GM19328 (cell line): ENCODE data around the gene ZNF827.

Source experiments
- ATAC-seq: cut with Tn5 transposase; IDR thresholded peaks from one replicate; pipeline ENCODE4 v1.9.1; 2021; ENCODE audit warnings: mild to moderate bottlenecking, moderate library complexity; ENCODE audit not compliant: unreplicated experiment

Gene ZNF827

GRCh38 chr4:145808021-145808650, 130.5 kb downstream of the ZNF827 start:
- ATAC-seq: peak; percentile 56

GRCh38 chr4:145805490-145805889, 133.1 kb downstream of the ZNF827 start:
- no peak for ATAC-seq

GRCh38 chr4:145804116-145804515, 134.5 kb downstream of the ZNF827 start:
- ATAC-seq: no peak

- no peak for ATAC-seq
These were observed 139.4 kb downstream of the ZNF827 start for GRCh38 chr4:145799223-145799622.

- no peak for ATAC-seq
These were observed 141.3 kb downstream of the ZNF827 start for GRCh38 chr4:145797278-145797677.

- ATAC-seq: no peak
These were observed 142.3 kb downstream of the ZNF827 start for GRCh38 chr4:145796346-145796745.

DNA sequence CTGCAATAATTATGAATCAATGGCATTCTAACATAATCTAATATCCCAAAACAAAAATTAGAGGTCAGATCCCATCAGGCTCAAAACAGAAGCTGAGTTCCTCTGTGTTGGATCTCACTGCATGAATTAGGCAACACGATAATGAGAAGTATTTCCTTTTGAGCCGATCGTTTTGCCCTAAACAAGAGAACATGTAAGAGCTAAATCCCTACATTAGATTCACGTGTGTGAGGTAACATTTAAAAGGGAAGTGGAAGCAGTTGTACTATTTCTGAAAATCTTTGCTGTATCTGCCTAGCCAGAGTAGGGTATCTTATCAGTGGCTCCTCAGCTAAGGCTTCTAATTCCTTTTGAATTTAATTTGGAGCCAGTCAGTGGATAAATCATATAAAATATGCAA, 143.1 kb downstream of the ZNF827 start:
- ATAC-seq: no peak

DNA sequence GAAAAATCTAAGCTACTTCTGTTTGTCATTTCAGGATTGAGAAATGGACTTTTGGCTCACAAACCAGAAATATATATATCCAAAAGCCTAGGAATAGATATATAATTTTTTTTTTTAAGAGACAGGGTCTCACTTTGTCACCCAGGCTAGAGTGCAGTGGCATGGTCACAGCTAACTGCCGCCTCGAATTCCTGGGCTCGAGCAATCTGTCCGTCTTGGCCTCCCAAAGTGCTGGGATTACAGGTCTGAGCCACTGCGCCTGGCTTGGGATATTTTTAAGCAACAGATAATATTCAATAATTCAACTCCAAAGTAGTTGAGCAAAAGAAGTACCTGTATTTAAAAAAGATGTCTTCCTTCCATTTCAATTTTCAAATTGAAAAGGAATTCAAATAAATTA, 146.2 kb downstream of the ZNF827 start:
- ATAC-seq: no peak

- ATAC-seq: no peak
These were observed 146.6 kb downstream of the ZNF827 start for GRCh38 chr4:145791988-145792387.

DNA sequence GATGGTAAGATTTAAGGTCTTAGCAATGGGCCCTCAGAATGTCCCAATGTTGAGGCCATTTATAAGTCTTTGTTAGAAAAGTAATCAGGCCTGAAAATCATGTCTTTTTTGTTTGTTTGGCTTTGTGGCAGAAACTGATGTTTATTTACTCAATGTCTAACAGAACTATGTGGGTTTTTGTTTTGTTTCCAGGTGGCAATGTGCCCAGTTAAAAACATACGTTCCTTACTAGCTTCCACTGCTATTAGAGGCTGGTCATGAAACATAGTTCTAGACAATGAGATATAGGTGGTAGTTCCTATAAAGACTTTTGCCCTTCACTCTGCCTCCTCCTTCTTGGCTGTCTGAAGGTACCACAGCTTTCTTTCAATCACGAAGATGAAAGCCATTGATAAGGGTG, 149.9 kb downstream of the ZNF827 start:
- no peak for ATAC-seq

DNA sequence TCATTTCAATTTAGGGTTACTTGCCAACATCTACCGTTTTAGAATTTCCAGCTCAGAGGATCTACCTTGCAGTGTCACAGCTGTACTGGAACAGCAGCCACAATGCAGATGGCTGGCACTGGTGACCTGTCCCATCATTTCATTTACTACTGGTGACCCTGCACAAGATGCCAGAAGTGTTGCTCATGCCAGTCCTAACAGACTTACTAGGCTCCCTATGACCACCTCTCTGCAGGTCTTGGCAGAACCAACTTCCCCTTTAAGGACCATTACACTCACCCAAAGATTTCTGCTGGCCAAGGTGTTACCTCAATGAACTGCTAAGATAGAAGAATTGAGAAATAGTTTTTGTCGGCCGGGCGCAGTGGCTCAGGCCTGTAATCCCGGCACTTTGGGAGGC, 151.8 kb downstream of the ZNF827 start:
- no peak for ATAC-seq

- no peak for ATAC-seq
These were observed 152.4 kb downstream of the ZNF827 start for GRCh38 chr4:145786261-145786660.

DNA sequence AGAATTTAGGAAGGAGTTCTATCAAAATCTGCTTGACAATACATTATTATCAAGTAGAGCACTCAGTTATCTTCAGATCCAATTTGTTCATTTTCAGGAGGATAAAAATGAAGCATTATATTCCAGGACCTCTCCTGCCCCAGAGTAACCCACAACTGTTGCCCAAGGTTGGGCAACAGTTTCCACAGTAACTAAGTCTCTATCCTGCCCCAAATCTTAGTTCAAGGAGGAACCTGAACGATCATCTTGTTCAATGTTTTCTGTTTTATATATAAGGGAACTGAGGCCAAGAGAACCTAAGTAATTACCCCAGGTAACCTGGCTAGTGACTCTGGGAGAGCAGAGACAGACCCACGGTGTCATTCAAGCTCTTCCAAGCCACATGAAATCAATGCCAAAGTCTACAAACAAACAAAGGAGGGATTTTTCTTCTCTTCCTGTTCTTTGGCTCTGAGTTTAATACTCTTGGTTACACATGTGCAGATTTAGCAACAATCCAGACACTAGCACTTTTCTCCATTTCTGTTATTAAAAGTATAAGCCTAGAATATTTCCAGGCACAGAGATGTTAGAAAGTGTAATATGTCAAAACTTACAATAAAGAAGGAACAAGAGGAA, 153.1 kb downstream of the ZNF827 start:
- ATAC-seq: no peak

DNA sequence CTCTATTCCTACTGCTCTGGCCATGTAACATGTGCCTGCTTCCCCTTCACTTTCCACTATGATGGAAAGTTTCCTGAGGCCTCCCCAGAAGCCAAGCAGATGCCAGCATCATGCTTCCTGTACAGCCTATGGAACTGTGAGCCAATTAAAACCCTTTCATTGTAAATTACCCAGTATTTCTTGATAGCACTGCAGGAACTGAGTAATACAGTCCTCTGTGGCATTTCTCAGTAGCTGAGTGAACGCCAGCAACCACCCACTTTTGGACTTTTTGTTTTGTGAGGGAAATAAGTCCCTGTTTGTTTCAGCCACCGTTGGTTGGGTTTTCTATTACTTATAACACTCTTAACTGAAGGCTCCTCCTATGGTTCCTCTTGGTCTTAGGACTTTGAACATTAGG, 154.6 kb downstream of the ZNF827 start:
- no peak for ATAC-seq

DNA sequence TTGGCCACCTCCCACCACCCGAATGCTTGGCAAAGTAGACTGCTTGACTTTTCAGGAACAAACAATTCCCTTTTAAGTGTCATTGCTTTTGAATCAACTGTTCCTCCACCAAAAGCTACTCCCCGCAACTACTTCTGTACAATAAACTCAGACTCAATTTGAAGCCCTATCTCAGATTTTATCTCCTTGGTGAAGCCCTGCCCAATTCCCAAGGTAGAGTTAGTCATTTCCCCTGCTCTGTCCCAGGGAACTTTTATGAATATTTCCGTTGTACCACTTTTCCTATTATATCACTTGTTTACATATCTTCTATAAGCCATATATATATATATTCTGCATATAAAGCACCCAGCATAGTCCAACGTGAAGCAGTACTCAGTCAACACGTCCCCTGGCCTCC, 155.9 kb downstream of the ZNF827 start:
- ATAC-seq: no peak

- ATAC-seq: no peak
These were observed 157.3 kb downstream of the ZNF827 start for GRCh38 chr4:145781351-145781750.

DNA sequence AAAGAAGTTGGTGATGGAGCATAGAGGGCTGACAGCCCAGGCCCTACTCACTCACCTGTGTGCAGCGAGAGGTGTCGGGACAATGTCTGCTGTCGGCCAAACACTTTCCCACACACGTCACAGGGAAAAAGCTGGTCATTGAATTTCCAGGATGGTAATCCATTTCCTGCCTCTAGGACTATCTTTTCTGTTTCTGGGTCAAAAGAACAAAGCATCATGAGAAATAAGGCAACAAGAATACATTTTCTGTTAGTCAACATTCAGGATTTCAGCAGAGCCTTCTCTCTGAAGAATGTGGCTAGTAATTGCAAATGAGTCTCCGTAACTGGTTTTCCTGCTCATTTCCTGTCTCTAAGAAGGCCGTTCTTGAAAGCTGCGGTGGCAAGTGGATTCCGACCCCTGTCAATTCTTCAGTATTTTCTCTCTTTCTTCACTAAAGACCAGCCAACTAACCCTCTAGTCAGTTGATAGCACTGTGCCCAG, 159.3 kb downstream of the ZNF827 start:
- no peak for ATAC-seq

GRCh38 chr4:145776208-145776607, 162.4 kb downstream of the ZNF827 start:
- no peak for ATAC-seq

GRCh38 chr4:145775406-145775805, 163.2 kb downstream of the ZNF827 start:
- ATAC-seq: no peak

GRCh38 chr4:145774473-145774872, 164.2 kb downstream of the ZNF827 start:
- ATAC-seq: no peak

DNA sequence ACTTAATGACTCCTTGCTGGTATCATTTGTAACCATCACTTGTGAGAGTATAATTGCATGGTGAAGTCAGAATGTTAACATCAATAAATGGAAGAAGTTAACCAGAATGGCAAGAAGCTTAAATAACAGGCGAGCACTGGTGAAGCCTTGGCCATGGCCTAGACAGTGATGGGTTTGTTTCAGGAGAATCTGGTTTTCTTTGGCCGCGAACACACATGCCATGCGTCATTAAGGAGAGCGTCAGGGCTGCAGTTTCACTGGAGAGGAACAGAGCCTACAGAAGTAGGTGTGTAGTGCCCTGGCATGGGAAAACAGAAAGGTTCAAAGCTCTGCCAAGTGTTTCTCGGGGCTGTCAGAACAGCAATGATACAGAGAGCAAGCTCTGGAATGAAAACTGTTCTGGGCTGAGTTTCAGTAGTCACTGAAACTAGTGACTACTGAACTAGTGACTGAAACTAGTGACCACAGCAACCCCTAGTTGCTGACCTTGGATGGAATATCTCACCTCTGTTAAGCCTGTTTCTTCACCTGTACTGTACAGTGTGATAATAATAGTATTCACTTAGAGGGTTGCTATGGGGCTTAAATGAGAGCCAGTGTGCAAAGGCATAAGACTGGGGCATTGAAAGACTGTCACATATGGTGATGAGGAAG, 164.9 kb downstream of the ZNF827 start:
- peak; percentile 74 for ATAC-seq

GRCh38 chr4:145772347-145772746, 166.3 kb downstream of the ZNF827 start:
- no peak for ATAC-seq
